Brain pericyte (primary cell): ENCODE data around the gene ADH4.
"Not testable (repeated sequence)": the region's sequence is repeated elsewhere in the genome, so short reads cannot be mapped to it uniquely, and the experiment has no call there.

Experiments
- DNase-seq: peaks from one replicate; pipeline ENCODE4 v3.0.0-alpha.2; 2012; ENCODE audit warnings: low read depth, low spot score

ADH4 gene

DNA sequence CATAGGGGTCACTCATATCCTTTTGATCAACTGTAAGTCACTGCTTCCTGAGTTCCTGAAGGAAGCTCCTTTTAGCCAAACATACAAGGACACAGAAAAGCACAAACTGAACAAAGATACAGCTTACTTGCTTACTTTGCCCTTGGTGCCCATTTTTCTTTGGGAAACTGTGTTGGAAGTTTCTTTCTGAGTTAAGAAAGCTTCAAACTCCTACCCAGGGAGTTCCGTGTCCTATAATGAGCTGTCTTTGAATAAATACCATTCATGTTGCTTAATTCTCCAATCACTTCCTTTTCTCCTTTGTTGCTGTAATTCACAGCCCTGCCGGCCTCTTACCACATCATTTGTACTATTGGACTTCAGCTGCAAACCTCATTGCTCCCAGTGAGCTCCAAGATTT lies at the start of gene ADH4:
TSS of gene ADH4 (minus strand) at position 228 of the 400 bp plus-strand sequence. CDS start at position 153, 75 bp downstream.
- no peak for DNase-seq

DNA sequence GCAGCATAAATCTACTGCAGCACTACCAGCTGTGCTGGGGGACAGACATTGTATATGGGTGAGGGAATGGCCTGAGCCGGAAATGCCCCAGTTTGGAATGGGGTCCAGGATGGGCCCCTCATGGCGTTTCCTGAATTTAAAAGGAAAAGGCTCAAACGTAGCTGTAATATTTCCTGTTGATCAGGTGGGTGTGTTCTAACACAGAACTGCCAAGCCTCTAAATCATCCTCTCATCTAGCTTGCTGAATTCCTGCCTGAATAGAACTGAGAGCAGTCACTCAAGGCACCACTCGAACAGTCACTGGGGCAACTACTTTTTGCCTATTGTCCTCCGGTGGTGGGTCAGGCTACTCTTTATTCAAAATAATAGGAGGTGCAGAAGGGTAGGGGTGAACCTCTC lies 46.2 kb upstream of the ADH4 start:
- no peak for DNase-seq

DNA sequence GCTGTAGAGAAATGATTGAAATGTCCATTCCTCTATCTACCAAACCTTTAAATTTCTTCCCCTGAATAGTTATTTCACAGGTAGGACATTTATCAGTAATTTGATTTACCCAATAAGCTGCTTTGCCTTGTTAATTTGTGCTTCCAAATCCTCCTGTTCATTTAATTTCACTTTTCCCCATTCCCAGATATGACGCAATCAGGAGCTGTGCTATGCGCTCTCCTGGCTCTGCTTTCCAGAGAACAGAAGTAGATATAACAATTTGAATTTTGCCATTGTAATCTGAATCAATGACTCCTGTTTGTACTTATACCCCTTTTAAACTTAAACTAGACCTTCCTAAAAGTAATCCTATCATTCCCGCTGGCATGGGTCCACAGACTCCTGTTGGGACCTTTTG lies 45.8 kb upstream of the ADH4 start:
- not testable (repeated sequence) for DNase-seq

- DNase-seq, result no peak
Observed at GRCh38 chr4:99186029-99186428, 41.9 kb upstream of the ADH4 start.

DNA sequence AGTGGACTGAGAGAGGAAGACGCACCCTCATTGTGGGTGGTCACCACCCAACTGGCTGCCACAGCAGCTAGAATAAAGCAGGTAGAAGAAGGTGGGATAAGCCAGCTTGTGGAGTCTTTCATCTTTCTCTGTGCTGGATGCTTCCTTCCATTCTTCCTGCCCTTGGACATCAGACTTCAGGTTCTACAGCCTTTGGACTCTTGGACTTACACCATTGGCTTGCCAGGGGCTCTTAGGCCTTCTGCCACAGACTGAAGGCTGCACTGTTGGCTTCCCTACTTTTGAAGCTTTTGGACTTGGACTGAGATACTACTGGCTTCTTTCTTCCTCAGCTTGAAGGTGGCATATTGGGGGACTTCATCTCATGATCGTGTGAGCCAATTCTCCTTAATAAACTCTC lies 41.5 kb upstream of the ADH4 start:
- DNase-seq, result no peak

DNA sequence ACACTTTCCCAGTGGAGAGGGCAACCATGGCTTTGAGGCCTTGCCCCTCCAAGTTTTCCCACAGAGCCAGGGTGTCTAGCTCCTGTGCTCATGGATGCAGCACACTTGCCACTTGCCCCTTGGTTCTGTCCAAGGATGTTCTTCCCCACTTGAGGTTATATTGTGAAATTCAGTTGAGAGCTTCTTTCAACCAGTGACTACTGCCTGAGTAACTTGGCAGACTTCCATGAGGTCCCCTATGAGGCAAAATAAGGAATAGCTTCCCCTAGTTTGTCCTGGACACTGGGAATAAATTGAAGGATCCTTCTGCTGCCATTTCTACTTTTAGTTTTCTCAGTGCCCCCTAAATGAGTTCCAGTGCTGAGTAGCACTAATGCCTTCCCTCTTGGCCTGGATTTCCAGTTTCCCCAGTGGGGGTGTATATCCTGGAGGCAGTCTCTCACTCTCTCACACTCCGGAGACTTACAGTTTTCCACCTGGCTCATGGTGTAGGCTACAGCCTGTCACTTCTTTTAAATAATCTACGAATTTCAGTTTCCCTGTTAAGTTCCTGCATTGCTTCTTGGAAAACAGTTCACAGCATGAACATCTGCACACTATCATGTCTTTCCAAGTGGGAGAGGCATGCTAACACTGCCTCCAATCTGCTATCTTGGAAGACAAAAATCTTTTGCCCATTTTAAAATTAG lies 36.4 kb upstream of the ADH4 start:
- no peak for DNase-seq

- no peak for DNase-seq
Observed at GRCh38 chr4:99179626-99180025, 35.5 kb upstream of the ADH4 start.

GRCh38 chr4:99179178-99179577 lies 35.1 kb upstream of the ADH4 start:
- no peak for DNase-seq

DNA sequence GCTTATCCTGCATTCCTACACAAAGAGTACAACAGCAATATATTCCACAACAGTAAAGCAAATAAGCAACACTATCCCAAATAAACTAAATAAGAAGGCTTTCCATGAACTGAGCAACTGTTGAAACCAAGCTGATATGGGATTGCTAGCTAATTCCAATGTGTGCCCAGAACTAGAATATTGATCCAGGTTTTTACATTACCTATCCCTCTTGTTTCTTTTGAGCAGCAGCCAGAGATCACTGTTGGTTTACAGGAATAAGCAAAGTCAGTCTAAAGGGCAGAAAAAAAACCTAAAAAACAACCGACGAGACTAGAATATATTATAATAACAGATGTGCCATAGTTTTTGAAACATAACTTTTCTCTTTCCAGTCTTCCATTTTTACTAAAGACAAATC lies 22.4 kb upstream of the ADH4 start:
- no peak for DNase-seq

GRCh38 chr4:99165978-99166377 lies 21.9 kb upstream of the ADH4 start:
- DNase-seq, result no peak

- DNase-seq, result no peak
Observed at GRCh38 chr4:99161373-99162099, 17.4 kb upstream of the ADH4 start.

- DNase-seq, result no peak
Observed at GRCh38 chr4:99159699-99160098, 15.6 kb upstream of the ADH4 start.

- DNase-seq, result no peak
Observed at GRCh38 chr4:99157478-99157935, 13.4 kb upstream of the ADH4 start.

DNA sequence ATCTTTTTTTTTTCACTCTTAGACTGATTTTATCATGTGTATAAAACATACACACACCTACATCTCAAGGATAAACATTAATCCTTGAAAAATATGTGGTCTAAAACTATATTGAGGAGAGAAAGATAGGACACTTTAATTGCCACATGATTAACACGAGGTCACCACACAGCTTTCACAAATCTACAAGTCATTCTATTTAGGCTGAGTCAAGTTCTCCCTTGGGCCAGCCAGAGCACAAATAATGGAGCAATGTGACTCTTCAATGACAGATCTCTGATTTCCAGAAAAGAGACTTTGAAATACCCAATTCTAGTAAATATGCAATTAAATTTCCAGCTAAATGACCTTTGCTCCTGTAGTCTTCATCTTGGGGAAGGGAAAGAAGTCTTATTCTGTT lies 12.9 kb upstream of the ADH4 start:
- DNase-seq, result no peak

- no peak for DNase-seq
Observed at GRCh38 chr4:99154658-99155342, 10.7 kb upstream of the ADH4 start.

- DNase-seq, result no peak
Observed at GRCh38 chr4:99151995-99152394, 7.9 kb upstream of the ADH4 start.

- DNase-seq, result no peak
Observed at GRCh38 chr4:99151452-99151851, 7.4 kb upstream of the ADH4 start.

GRCh38 chr4:99149426-99150019 lies 5.4 kb upstream of the ADH4 start:
- DNase-seq, result no peak

- DNase-seq, result no peak
Observed at GRCh38 chr4:99148550-99148949, 4.5 kb upstream of the ADH4 start.

DNA sequence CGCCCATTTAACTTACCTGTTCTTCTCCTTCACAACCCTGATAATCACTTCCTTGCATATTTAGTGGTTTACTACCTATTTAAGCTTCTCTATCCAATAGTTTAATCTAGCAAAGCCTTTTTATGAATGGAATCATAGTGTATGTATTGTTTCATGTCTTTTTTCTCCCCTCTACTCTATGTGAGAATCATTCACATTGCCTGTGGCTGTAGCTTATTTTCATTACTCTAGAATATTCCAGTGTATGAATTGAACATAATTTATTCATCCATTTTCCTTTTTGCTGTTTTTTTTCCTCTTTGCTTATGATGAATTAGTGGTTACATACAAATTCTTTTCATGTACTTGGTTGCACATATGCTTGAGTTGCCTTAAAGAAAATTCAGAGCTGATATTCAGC lies 490 bp upstream of the ADH4 start:
- DNase-seq, result no peak

DNA sequence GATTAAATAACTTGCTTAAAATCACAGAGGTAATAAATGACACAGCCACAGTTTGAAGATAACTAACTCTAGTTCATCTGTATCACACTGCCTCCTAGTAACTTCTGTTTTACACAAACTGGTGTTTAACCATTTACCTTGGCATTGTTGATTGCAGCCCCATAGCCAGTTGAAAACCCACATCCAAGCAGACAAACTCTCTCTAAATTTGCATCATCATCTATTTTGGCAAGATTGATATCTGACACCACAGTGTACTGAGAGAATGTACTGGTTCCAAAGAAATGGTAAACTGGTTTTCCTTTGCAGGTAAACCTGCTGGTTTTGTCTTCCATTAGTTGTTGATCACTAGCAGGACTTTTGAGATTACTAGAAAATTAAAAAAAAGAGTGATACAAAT lies 7.8 kb downstream of the ADH4 start:
- no peak for DNase-seq

GRCh38 chr4:99135541-99136162 lies 8.4 kb downstream of the ADH4 start:
- no peak for DNase-seq
